SW480 (cell line): ENCODE measurements around the gene PA2G4.

Source experiments
- DNase-seq: peaks from one replicate; pipeline ENCODE4 v3.0.0-alpha.2; 2016; ENCODE audit warnings: low spot score

PA2G4 gene

GRCh38 chr12:56126732-56127239 is 22.4 kb downstream of the PA2G4 start:
- DNase-seq = no peak

- DNase-seq = no peak
Observed at GRCh38 chr12:56127485-56127887, 23.1 kb downstream of the PA2G4 start.

DNA sequence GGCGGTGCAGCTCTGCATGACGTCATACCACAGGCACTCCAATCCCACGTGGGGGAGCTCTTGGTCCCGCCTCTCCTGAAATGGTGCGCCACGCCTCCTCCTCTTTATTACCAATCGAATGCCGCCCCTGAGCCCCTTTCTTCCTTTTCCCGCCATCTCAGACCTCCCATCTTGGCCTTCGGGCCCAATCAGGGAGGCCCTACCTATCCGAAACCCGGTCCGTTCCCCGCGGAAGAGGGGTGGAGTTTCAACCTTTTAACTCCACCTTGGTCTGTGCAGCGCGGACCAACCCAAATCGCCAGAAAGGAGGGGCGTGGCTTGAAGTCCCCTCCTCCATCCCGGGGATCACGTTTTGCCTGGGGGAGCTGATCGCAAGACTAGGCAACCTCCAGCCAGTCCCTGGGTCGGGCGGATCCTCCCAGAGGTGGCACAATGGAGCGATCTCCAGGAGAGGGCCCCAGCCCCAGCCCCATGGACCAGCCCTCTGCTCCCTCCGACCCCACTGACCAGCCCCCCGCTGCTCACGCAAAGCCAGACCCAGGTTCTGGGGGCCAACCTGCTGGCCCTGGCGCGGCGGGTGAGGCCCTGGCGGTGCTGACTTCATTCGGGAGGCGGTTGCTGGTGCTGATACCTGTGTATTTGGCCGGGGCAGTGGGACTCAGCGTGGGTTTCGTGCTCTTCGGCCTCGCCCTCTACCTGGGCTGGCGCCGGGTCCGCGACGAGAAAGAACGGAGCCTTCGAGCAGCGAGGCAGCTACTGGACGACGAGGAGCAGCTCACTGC is 23.7 kb downstream of the PA2G4 start, which contains the start of gene ESYT1:
Gene ESYT1, plus strand, starts transcription at position 380 of the 782 bp plus-strand sequence. Its CDS starts 53 bp downstream, at position 433.
- DNase-seq = peak; percentile 100

DNA sequence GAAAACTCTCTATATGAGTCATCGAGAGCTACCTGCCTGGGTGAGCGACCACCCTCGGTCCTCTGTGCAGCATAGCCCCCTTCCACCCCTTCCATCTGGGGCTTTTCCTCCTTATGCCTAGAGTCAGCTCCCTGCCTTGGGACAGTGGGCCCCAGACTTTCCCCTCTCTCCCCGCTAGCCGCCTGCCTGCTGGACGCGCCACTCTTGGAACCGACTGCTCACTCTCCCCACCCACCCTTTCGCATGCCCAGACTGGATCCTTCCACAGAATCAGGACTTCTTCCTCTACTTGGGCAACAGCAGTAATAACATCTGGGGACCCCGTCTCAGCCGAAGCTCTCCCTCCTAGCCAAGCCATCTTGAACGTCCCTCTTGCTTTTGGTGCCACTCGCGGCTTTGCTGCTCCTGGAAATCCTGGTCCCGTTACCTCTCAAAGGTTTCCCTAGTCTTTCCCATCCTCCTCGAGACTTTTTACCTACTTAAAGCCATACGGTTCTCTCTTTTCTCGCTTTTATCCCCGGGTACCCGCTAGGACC is 24.4 kb downstream of the PA2G4 start:
- DNase-seq = peak; percentile 26

GRCh38 chr12:56129206-56129941 is 25.0 kb downstream of the PA2G4 start:
- DNase-seq = peak; percentile 69

GRCh38 chr12:56129942-56130495 is 25.7 kb downstream of the PA2G4 start:
- DNase-seq = no peak

DNA sequence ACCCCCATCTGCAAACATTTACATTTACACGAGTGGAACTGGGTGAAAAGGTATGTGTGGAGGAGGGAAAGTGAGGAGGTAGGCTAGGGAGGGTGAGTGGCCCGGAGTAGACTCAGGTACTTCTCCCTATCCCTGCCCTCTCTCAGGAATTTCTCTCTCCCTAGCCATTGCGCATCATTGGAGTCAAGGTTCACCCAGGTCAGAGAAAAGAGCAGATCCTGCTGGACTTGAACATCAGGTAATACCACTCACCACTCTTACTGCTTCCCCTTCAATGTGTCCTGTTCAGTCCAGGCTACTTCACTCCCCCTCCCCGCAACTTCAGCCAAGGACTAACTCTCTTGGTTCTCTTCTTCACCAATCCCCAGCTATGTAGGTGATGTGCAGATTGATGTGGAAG is 26.5 kb downstream of the PA2G4 start:
- no peak for DNase-seq

DNA sequence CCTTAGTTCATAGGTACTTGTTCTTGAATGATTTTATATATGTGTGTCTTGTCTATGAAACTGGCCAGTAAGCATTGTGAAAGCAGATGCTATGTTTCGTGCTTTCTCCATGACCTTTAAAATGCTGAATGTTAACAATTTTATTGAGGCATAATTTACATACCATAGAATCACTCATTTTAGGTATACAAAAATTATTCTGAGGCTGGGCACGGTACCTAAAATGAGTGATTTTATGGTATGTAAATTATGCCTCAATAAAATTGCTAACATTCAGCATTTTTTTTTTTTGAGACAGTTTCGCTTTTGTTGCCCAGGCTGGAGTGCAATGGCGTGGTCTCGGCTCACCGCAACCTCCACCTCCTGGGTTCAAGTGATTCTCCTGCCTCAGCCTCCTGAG is 30.5 kb downstream of the PA2G4 start:
- no peak for DNase-seq

DNA sequence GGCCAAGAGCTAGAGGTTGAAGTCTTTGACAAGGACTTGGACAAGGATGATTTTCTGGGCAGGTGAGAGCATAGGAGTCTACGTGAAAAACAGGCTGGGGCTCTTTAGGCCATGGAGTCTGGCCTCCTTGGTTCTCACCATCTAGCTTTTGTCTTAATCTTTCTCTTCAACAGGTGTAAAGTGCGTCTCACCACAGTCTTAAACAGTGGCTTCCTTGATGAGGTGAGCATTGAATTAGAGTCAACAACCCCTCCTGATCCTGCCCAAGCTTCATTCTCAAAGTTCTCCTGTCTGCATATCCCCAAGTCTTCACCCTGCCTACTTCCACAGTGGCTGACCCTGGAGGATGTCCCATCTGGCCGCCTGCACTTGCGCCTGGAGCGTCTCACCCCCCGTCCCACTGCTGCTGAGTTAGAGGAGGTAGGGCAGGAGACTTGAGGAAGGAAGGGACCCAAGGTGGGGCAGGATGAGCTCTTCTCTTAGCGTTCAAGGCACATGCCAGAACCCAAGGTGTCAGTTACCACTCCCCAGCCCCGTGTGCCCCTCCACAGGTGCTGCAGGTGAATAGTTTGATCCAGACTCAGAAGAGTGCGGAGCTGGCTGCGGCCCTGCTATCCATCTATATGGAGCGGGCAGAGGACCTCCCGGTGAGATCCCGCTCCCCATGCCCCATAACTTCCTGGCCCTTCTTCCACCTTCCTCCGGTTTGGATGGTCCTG is 33.7 kb downstream of the PA2G4 start:
- DNase-seq = no peak

DNA sequence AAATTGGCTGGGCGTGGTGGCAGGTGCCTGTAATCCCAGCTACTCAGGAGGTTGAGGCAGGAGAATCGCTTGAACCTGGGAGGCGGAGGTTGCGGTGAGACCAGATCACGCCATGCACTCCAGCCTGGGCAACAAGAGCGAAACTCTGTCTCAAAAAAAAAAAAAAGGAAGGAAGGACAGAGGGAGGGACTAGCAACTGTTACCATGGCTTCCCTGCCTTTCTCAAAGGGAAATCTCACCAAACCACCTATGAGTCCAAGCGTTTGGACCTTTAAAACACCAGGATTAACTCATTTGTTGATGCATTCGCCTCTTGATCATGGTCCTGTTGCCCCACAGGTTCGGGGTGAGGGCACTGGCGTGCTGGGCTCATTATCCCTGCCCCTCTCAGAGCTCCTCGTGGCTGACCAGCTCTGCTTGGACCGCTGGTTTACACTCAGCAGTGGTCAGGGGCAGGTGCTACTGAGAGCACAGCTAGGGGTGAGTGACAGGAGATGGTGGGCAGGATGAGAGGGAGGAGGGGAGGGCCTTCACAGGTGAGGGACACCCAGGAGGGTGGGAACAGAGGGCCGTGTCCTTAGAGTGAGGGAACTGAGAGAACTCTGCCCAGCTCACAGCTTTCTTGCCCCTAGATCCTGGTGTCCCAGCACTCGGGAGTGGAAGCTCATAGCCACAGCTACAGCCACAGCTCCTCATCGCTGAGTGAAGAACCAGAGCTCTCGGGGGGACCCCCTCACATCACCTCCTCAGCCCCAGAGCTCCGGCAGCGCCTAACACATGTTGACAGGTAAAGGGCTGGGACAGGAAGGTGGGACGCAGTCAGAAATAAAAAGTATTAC is 37.8 kb downstream of the PA2G4 start:
- DNase-seq = no peak

DNA sequence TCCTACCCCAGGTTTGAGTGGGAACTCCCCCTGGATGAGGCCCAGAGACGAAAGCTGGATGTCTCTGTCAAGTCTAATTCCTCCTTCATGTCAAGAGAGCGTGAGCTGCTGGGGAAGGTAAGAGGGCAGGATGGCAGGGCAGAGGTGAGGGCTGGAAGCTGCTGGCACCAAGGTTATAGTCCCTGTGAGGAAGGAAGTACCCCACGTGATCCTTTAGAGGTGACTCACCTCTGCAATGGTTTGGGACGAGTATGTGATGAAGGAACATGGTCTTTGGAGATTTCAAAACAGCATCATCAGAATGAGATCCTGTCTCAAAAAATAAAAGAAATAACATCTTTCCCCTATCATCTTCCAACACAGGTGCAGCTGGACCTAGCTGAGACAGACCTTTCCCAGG is 38.9 kb downstream of the PA2G4 start:
- DNase-seq = no peak

DNA sequence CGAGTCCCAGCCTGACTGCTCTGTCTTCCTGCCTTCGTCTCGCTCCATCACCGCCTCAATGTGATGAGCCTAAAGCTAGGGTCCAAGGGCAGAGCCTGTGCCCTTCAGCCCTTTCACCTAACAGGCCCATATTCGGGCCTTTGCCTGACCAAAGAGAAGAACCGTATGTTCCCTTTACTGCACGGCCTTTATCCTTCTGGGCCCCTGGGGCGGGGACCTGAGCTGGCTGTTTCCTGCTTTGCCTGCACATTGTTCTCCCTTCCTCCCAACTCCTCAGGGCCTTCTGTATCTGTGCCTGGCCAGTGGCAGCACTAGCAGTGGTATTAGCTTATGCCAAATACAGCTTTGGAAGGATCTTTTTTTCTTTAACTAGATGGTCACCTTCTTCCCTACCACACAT is 39.5 kb downstream of the PA2G4 start:
- no peak for DNase-seq

DNA sequence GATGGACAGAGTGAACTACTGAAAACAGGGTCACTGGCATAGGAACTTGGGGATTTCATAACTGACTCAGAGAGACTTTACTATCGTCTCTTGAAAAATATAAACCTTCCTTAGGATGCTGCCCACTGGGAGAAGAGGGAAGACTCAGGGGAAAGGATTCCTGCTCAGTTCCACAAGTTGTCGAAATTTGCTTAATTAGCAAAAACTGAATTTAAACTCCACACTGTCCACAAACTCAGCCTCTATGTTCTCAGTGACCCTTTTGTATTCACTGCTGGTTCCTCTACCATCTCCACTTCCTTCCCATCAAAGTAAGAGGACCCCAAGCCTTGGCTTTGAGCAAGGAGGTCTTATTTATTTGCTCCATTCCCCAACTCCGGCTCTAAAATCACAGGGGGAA is 40.9 kb downstream of the PA2G4 start:
- DNase-seq = no peak

GRCh38 chr12:56146492-56147460 is 42.4 kb downstream of the PA2G4 start:
- DNase-seq = peak; percentile 22

DNA sequence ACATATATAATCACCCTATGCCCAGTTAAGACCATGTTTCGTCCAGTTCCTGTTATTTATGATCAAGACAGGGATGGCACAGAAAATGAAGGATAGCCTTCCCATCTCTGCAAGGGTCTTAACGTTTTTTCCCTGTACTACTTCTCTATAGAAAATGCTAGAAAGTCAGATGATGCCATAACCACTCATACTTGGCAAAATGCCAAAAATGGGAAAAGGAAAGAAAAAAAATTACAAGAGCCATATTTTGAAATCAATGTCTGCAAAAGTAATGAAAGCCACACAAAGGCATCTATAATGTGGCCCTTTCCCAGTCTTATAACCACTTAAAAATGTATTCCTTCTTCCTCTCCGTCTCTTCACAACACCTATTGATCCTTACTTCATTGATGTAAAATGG is 46.2 kb downstream of the PA2G4 start:
- DNase-seq = peak; percentile 13

DNA sequence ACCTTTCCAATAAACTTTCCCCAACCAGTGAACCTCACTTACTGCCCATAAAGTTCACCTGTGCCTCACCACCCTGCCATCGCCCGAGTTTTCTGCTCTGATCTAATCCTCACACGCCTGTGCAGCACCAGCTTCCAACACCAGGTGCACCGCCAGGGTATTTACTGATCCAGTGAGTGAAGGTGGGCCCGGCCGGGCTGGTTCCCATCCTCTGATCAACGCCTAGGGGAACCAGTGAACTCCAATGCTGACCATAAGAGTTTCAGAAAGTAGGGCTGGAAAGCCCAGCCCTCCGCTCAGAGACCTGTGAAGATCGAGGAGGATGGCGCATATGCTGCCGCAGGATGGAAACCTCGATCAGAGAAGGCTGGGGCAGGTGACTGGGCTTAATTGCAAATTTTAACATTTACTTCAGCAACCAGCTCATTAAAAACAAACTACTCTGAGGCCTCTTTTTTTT is 47.3 kb downstream of the PA2G4 start:
- DNase-seq = peak; percentile 81

DNA sequence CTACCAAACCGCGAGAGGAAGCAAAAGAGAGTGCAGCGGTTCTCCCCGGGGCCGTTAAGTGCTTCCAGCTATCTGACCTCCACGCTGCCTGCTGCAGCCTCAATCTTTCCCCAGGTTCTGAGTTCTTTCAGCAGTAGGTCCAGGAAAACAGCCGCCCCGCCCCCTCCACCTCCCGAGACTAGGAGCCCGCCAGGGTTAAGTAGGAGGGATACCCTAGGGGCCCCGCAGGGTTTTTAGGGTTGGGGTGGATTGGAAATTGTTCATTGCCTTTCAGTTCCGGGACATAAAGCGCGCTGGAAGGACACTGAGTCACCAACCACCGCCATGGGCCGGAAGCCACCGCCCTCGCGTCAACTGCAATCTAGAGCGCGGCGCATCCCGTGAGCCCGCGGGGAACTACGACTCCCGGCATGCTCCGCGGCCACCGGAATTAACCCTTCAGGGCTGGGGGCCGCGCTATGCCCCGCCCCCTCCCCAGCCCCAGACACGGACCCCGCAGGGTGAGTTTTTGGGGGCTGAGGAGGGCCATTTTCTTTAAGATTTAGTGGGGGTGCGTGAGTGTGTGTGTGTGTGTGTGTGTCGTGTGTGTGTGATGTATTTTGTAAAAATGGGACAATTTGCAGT is 47.9 kb downstream of the PA2G4 start, which contains the start of gene MYL6B:
Gene MYL6B, plus strand, starts transcription at position 456 of the 624 bp plus-strand sequence. CDS start 1,332 bp downstream, outside the sequence.
- DNase-seq = peak; percentile 92

DNA sequence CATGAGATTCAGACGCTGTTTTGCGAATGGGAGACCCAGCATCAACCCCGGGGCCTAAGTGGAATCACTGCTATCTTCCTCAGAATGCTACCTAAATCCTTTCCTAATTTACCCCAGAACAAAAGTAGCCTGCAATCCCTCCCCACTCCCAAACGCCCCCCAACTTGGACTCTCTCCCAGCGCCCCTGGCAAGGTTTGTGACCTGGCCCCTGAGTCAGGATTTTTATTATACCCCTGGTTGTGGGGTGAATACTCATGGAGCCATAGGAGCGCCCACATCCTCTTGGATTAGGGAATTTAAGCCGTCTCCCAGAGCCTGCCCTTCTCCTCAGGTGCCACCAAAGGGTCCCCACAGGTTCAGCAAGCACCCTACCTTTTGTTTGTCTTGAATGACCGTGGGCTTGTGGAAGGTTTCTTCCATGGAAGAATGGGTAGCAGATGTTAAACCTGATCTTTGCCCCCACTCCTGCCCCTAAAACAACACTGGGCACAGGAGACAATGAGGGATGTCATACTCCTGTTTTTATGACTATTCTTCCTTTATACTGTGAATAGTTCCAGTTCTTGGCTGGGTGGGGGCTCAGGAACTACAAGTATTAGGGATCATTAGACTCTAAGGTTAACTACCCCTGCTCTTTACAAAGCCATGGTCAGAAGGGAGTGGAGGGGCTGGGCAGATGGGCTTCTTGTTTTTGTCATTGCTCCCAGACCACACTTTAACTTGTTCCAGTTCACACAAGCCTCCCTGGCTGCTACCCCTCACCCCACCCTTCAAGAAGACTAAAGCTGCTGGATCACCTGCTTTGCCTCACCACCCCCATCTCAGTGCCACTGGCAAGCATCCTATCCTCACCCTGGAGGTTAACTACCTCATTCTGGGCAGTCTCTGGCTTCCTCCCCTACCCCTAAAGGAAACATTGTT is 48.7 kb downstream of the PA2G4 start:
- peak; percentile 9 for DNase-seq
